Neural progenitor cell (in vitro differentiated cells): Measurements from ENCODE around the gene PAQR5. TPM values are rescaled to one million over a fixed set of nuclear protein-coding genes. Genes with fewer than 3 reads are reported as not detected.

Experiments used
- DNase-seq: peaks from one replicate; pipeline ENCODE4 v3.0.0-alpha.2; 2016; ENCODE audit warnings: low spot score
- H2AFZ ChIP-seq: fragments of 200-600 bp; sonication (generic); replicated peaks from 2 replicates; pipeline ENCODE4 v1.6.1; 2016; ENCODE audit warnings: antibody characterized with exemption
- H3F3A ChIP-seq: fragments of 200-600 bp; sonication (generic); 2 replicates; pipeline ENCODE4 v1.6.1; 2016; ENCODE audit warnings: antibody characterized with exemption, low read depth
- H3K27ac ChIP-seq: fragments of 200-600 bp; sonication (generic); 2 replicates; pipeline ENCODE4 v1.5.1; 2016; ENCODE audit warnings: mild to moderate bottlenecking
- H3K27me3 ChIP-seq: fragments of 200-600 bp; sonication (generic); 2 replicates; pipeline ENCODE4 v1.6.1; 2016; ENCODE audit warnings: mild to moderate bottlenecking, moderate library complexity
- H3K36me3 ChIP-seq: fragments of 200-600 bp; sonication (generic); 2 replicates; pipeline ENCODE4 v1.5.1; 2016
- H3K4me1 ChIP-seq: fragments of 200-600 bp; sonication (generic); 2 replicates; pipeline ENCODE4 v1.6.1; 2016; ENCODE audit warnings: mixed run types
- H3K4me2 ChIP-seq: fragments of 200-600 bp; sonication (generic); 2 replicates; pipeline ENCODE4 v1.6.1; 2016
- H3K4me3 ChIP-seq: fragments of 200-600 bp; sonication (generic); 2 replicates; pipeline ENCODE4 v1.5.1; 2016
- H3K79me2 ChIP-seq: fragments of 200-600 bp; sonication (generic); 2 replicates; pipeline ENCODE4 v1.6.1; 2016; ENCODE audit warnings: low read depth
- H3K9ac ChIP-seq: fragments of 200-600 bp; sonication (generic); 2 replicates; pipeline ENCODE4 v1.6.1; 2016
- H3K9me3 ChIP-seq: fragments of 200-600 bp; sonication (generic); 2 replicates; pipeline ENCODE4 v1.5.1; 2016; ENCODE audit warnings: low read depth
- H4K20me1 ChIP-seq: fragments of 200-600 bp; sonication (generic); 2 replicates; pipeline ENCODE4 v1.6.1; 2016; ENCODE audit warnings: low read depth
- H3K27ac Mint-ChIP-seq: 3 replicates; pipeline ENCODE4 v1.8.0; 2021; ENCODE audit warnings: mixed read lengths
- H3K27me3 Mint-ChIP-seq: 2 replicates; pipeline ENCODE4 v1.8.0; 2022; ENCODE audit warnings: low read depth, mild to moderate bottlenecking, inconsistent platforms, moderate library complexity, mixed read lengths; ENCODE audit not compliant: insufficient read depth
- H3K36me3 Mint-ChIP-seq: 3 replicates; pipeline ENCODE4 v1.8.0; 2021; ENCODE audit warnings: mixed read lengths
- H3K4me1 Mint-ChIP-seq: 3 replicates; pipeline ENCODE4 v1.8.0; 2021; ENCODE audit warnings: mixed read lengths
- H3K4me3 Mint-ChIP-seq: 3 replicates; pipeline ENCODE4 v1.8.0; 2021; ENCODE audit warnings: mild to moderate bottlenecking, moderate library complexity, mixed read lengths
- H3K9me3 Mint-ChIP-seq: 3 replicates; pipeline ENCODE4 v1.8.0; 2020; ENCODE audit warnings: mixed read lengths
- EZH2 ChIP-seq: fragments of 200-600 bp; sonication (generic); IDR thresholded peaks from 2 replicates; pipeline ENCODE4 v1.6.1; 2017; ENCODE audit warnings: antibody characterized with exemption, mild to moderate bottlenecking, moderate library complexity
- EZH2phosphoT487 ChIP-seq: fragments of 200-600 bp; sonication (generic); IDR thresholded peaks from 2 replicates; pipeline ENCODE4 v1.6.1; 2017; ENCODE audit warnings: antibody characterized with exemption
- total RNA-seq: library from RNA; depleted of rRNA; stranded (reverse); fragments of >200 nt; gene quantifications from 2 replicates; pipeline ENCODE4 v1.2.3, GENCODE V29; 2015; ENCODE audit warnings: low replicate concordance
- TF ChIP-seq, protein P1 (sequence below): fragments of 200-600 bp; sonication (generic); IDR thresholded peaks from 2 replicates; pipeline ENCODE4 v1.5.1; 2017; ENCODE audit warnings: antibody characterized with exemption, mild to moderate bottlenecking

Gene PAQR5
- total RNA-seq, 1 donor from 2014 or later = 1.4 TPM

DNA sequence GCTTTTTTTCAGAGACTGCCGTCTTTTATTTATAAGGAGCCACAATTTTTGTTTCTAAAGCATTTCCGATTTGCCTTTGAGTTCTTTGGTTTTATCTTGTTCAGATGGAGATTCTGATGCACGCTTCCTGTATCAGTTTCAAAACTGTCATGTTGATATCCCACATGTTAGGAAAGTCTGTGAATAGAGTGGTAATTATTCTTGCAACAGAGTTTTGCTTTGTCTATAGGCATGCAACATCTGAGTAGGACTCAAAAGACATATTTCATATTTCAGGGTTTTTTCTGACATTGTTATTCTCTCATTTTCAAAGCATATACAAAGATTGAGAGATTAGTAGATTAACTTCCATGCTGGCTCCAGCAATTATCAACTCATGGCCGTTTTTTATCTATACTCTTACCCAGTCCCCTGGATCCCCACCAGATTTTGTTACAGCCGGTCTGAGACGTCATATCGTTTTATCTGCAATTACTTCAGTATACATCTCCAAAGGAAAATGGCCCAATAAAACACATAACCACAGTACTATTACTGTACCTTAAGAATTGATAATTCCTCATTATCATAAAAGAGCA, 22.4 kb downstream of the PAQR5 start:
- no peaks in the 10 kb centered on the region for H4K20me1 ChIP-seq
- no peaks in the 10 kb centered on the region for H3K27me3 ChIP-seq
- H3K9ac ChIP-seq = no peak overlapping the region
- Mint-ChIP-seq H3K27ac (no peak overlapping the region), H3K4me1 (peaks cover 22% of the 10 kb centered on the region), H3K4me3 (no peak overlapping the region), H3K9me3 (no peaks in the 10 kb centered on the region), H3K27me3 (peaks cover 9% of the 10 kb centered on the region), H3K36me3 (no peaks in the 10 kb centered on the region)
- H3F3A ChIP-seq = no peaks in the 10 kb centered on the region
- no peak for DNase-seq
- no peak overlapping the region for H3K4me3 ChIP-seq
- no peak overlapping the region for H3K4me2 ChIP-seq
- H3K27ac ChIP-seq = no peak overlapping the region
- no peaks in the 10 kb centered on the region for H3K9me3 ChIP-seq
- no peak for TF ChIP-seq EZH2
- TF ChIP-seq, protein P1, sequence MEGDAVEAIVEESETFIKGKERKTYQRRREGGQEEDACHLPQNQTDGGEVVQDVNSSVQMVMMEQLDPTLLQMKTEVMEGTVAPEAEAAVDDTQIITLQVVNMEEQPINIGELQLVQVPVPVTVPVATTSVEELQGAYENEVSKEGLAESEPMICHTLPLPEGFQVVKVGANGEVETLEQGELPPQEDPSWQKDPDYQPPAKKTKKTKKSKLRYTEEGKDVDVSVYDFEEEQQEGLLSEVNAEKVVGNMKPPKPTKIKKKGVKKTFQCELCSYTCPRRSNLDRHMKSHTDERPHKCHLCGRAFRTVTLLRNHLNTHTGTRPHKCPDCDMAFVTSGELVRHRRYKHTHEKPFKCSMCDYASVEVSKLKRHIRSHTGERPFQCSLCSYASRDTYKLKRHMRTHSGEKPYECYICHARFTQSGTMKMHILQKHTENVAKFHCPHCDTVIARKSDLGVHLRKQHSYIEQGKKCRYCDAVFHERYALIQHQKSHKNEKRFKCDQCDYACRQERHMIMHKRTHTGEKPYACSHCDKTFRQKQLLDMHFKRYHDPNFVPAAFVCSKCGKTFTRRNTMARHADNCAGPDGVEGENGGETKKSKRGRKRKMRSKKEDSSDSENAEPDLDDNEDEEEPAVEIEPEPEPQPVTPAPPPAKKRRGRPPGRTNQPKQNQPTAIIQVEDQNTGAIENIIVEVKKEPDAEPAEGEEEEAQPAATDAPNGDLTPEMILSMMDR = no peak
- TF ChIP-seq EZH2phosphoT487 = no peak
- H3K79me2 ChIP-seq = no peaks in the 10 kb centered on the region
- no peaks in the 10 kb centered on the region for H3K36me3 ChIP-seq
- no peaks in the 10 kb centered on the region for H3K4me1 ChIP-seq
- H2AFZ ChIP-seq = no peak overlapping the region

DNA sequence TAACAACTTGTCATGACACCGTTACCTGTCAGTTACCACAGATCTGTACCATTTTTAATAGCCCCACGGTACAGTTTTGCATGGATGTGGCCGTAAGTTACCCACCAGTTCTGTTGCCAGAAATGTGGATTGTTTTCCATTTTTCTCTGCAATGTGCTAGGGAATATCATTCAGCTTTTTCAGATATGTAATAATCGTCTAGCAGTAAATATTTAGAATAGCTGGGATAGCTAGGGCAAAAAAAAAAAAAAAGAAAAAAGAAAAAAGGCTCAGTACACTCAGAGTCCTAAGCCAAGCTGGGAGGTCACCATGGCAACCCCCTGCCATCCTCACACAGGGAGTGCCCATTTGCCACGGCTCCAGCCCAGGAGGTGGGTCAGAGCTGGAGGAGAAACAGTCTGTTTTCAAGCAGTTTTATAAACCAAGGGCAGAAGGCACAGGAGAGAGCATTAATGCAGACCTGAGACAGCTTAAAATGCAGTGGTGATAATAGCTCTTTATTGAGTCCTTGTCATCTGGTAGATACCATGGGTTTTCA, 25.2 kb downstream of the PAQR5 start:
- H3K4me3 Mint-ChIP-seq = no peak overlapping the region
- no peak overlapping the region for H2AFZ ChIP-seq
- no peak overlapping the region for H3K4me3 ChIP-seq
- H3K79me2 ChIP-seq = no peaks in the 10 kb centered on the region
- H3K36me3 Mint-ChIP-seq = no peaks in the 10 kb centered on the region
- H3K4me2 ChIP-seq = no peak overlapping the region
- no peaks in the 10 kb centered on the region for H3K4me1 ChIP-seq
- no peak overlapping the region for H3K9ac ChIP-seq
- H3K4me1 Mint-ChIP-seq = peaks cover 22% of the 10 kb centered on the region
- H3K9me3 ChIP-seq = no peaks in the 10 kb centered on the region
- peaks cover 14% of the 10 kb centered on the region for H3K27me3 Mint-ChIP-seq
- peak overlapping the region; percentile 78 for H3K27ac Mint-ChIP-seq
- TF ChIP-seq EZH2 (no peak), EZH2phosphoT487 (no peak)
- TF ChIP-seq, protein P1 = no peak
- no peaks in the 10 kb centered on the region for H3K27me3 ChIP-seq
- no peaks in the 10 kb centered on the region for H3F3A ChIP-seq
- no peaks in the 10 kb centered on the region for H3K36me3 ChIP-seq
- DNase-seq = peak; percentile 12
- H3K9me3 Mint-ChIP-seq = no peaks in the 10 kb centered on the region
- H3K27ac ChIP-seq = no peak overlapping the region
- H4K20me1 ChIP-seq = no peaks in the 10 kb centered on the region

- Mint-ChIP-seq H3K4me1 (peaks cover 22% of the 10 kb centered on the region), H3K9me3 (no peaks in the 10 kb centered on the region), H3K27me3 (peaks cover 14% of the 10 kb centered on the region), H3K36me3 (no peaks in the 10 kb centered on the region), H3K4me3 (no peak overlapping the region), H3K27ac (peak overlapping the region; percentile 78)
- no peaks in the 10 kb centered on the region for H4K20me1 ChIP-seq
- no peak overlapping the region for H3K4me2 ChIP-seq
- H3K9me3 ChIP-seq = no peaks in the 10 kb centered on the region
- TF ChIP-seq EZH2phosphoT487 (no peak), EZH2 (no peak)
- TF ChIP-seq, protein P1 = no peak
- no peak overlapping the region for H3K4me3 ChIP-seq
- H3K4me1 ChIP-seq = no peaks in the 10 kb centered on the region
- no peak overlapping the region for H3K9ac ChIP-seq
- H3K36me3 ChIP-seq = no peaks in the 10 kb centered on the region
- H2AFZ ChIP-seq = no peak overlapping the region
- H3K27me3 ChIP-seq = no peaks in the 10 kb centered on the region
- H3K79me2 ChIP-seq = no peaks in the 10 kb centered on the region
- H3K27ac ChIP-seq = no peak overlapping the region
- no peaks in the 10 kb centered on the region for H3F3A ChIP-seq
- DNase-seq = no peak
Observed at GRCh38 chr15:69324565-69324964, 25.9 kb downstream of the PAQR5 start.
